Uterus (tissue), 2 donors: ENCODE results near the gene ADD2.

Source experiments
- CTCF ChIP-seq, 4 experiments: fragments of 200-600 bp in 2 of 4; fragments of 450-650 bp in 2 of 4; sonication (generic) in 2 of 4; IDR thresholded peaks; one replicate each; pipeline ENCODE4 v1.5.1; 2016 to 2019; ENCODE audit warnings: antibody characterized with exemption in 4 of 4, mild to moderate bottlenecking in 2 of 4, moderate library complexity in 1 of 4
- POLR2A ChIP-seq, 2 donors: fragments of 450-650 bp; IDR thresholded peaks; one replicate each; pipeline ENCODE4 v1.6.1; 2016; ENCODE audit warnings: antibody characterized with exemption in 2 of 2, mild to moderate bottlenecking in 1 of 2, moderate library complexity in 1 of 2

- no peak for TF ChIP-seq CTCF (IDR thresholded peaks at IDR 0.05)
- no peak for TF ChIP-seq POLR2A (IDR thresholded peaks at IDR 0.05)
Observed at GRCh38 chr2:70645733-70646419, 122.1 kb downstream of the ADD2 start.
